NT2/D1 (cell line): ENCODE data around the gene GPR161.

Source experiments
- DNase-seq: peaks from one replicate; pipeline ENCODE4 v3.0.0-alpha.2; 2011; ENCODE audit warnings: low read depth, low spot score
- H3K27me3 ChIP-seq: 2 replicates; pipeline ENCODE4 v1.6.0; 2011; ENCODE audit warnings: mild to moderate bottlenecking; ENCODE audit not compliant: insufficient read length, insufficient read depth
- H3K36me3 ChIP-seq: 2 replicates; pipeline ENCODE4 v1.6.1; 2011; ENCODE audit warnings: mild to moderate bottlenecking, low read length, mixed read lengths; ENCODE audit not compliant: insufficient read depth, insufficient read length
- H3K4me1 ChIP-seq: 2 replicates; pipeline ENCODE4 v1.5.1; 2011; ENCODE audit not compliant: insufficient read depth, insufficient read length
- H3K4me3 ChIP-seq: 2 replicates; pipeline ENCODE4 v1.5.1; 2011; ENCODE audit warnings: low read depth; ENCODE audit not compliant: insufficient read length
- H3K9ac ChIP-seq: 2 replicates; pipeline ENCODE4 v1.6.0; 2011; ENCODE audit warnings: low read depth; ENCODE audit not compliant: insufficient read length
- H3K9me3 ChIP-seq: 2 replicates; pipeline ENCODE4 v1.5.1; 2011; ENCODE audit warnings: mild to moderate bottlenecking, low read length; ENCODE audit not compliant: insufficient read depth
- SUZ12 ChIP-seq: IDR thresholded peaks from 2 replicates; pipeline ENCODE4 v1.6.1; 2011; ENCODE audit not compliant: insufficient read length, insufficient read depth; ENCODE audit errors: extremely low read depth
- YY1 ChIP-seq: IDR thresholded peaks from 2 replicates; pipeline ENCODE4 v1.6.1; 2011; ENCODE audit not compliant: insufficient read length, insufficient read depth
- ZNF274 ChIP-seq: IDR thresholded peaks from 2 replicates; pipeline ENCODE4 v1.6.1; 2011; ENCODE audit warnings: mild to moderate bottlenecking, low read depth, low read length

GPR161 gene

GRCh38 chr1:168045311-168045710, 91.4 kb downstream of the GPR161 start:
- DNase-seq: no peak
- no peak for TF ChIP-seq YY1
- TF ChIP-seq SUZ12: no peak
- TF ChIP-seq ZNF274: no peak
- H3K36me3 ChIP-seq: peaks cover 21% of the 10 kb centered on the region
- H3K4me3 ChIP-seq: no peak overlapping the region
- no peak overlapping the region for H3K9ac ChIP-seq
- H3K27me3 ChIP-seq: no peaks in the 10 kb centered on the region
- H3K9me3 ChIP-seq: no peaks in the 10 kb centered on the region
- H3K4me1 ChIP-seq: no peaks in the 10 kb centered on the region

GRCh38 chr1:168042362-168042761, 94.4 kb downstream of the GPR161 start:
- DNase-seq: no peak
- H3K36me3 ChIP-seq: peaks cover 21% of the 10 kb centered on the region
- no peaks in the 10 kb centered on the region for H3K9me3 ChIP-seq
- H3K4me3 ChIP-seq: no peak overlapping the region
- no peaks in the 10 kb centered on the region for H3K27me3 ChIP-seq
- no peaks in the 10 kb centered on the region for H3K4me1 ChIP-seq
- TF ChIP-seq ZNF274 (no peak), YY1 (no peak), SUZ12 (no peak)
- no peak overlapping the region for H3K9ac ChIP-seq

GRCh38 chr1:168035345-168035744, 101.4 kb downstream of the GPR161 start:
- H3K4me1 ChIP-seq: no peaks in the 10 kb centered on the region
- no peaks in the 10 kb centered on the region for H3K36me3 ChIP-seq
- TF ChIP-seq YY1: no peak
- no peak overlapping the region for H3K9ac ChIP-seq
- H3K4me3 ChIP-seq: no peak overlapping the region
- H3K27me3 ChIP-seq: no peaks in the 10 kb centered on the region
- no peaks in the 10 kb centered on the region for H3K9me3 ChIP-seq
- no peak for DNase-seq

GRCh38 chr1:168032029-168032428, 104.7 kb downstream of the GPR161 start:
- Histone ChIP-seq H3K4me1 (no peaks in the 10 kb centered on the region), H3K9ac (no peak overlapping the region), H3K27me3 (no peaks in the 10 kb centered on the region), H3K4me3 (no peak overlapping the region), H3K36me3 (no peaks in the 10 kb centered on the region), H3K9me3 (no peaks in the 10 kb centered on the region)
- no peak for TF ChIP-seq YY1
- no peak for TF ChIP-seq ZNF274
- TF ChIP-seq SUZ12: no peak
- DNase-seq: no peak

GRCh38 chr1:168031627-168032026, 105.1 kb downstream of the GPR161 start:
- TF ChIP-seq SUZ12 (no peak), YY1 (no peak), ZNF274 (no peak)
- H3K27me3 ChIP-seq: no peaks in the 10 kb centered on the region
- no peak overlapping the region for H3K4me3 ChIP-seq
- no peak overlapping the region for H3K9ac ChIP-seq
- no peaks in the 10 kb centered on the region for H3K9me3 ChIP-seq
- no peaks in the 10 kb centered on the region for H3K4me1 ChIP-seq
- DNase-seq: no peak
- H3K36me3 ChIP-seq: peaks cover under 1% of the 10 kb centered on the region

- H3K4me1 ChIP-seq: no peaks in the 10 kb centered on the region
- no peak overlapping the region for H3K9ac ChIP-seq
- TF ChIP-seq ZNF274 (no peak), YY1 (no peak), SUZ12 (no peak)
- H3K27me3 ChIP-seq: no peaks in the 10 kb centered on the region
- H3K9me3 ChIP-seq: no peaks in the 10 kb centered on the region
- H3K36me3 ChIP-seq: peaks cover 4% of the 10 kb centered on the region
- H3K4me3 ChIP-seq: no peak overlapping the region
- no peak for DNase-seq
Measured at GRCh38 chr1:168031198-168031597, 105.5 kb downstream of the GPR161 start.
